RWPE1 (cell line): ENCODE results near the gene TSPAN18.
"Not testable (repeated sequence)": the region's sequence is repeated elsewhere in the genome, so short reads cannot be mapped to it uniquely, and the experiment has no call there.

Source experiments
- CTCF ChIA-PET: fragments of 350-600 bp; sonication (Branson Sonifier 250); formaldehyde crosslinking; extraction: SDS; loops from one replicate; lab custom pipeline; 2021; lab: Yijun Ruan, JAX
- POLR2A ChIA-PET: fragments of 400-600 bp; formaldehyde crosslinking; extraction: SDS; loops from one replicate; lab custom pipeline; 2020; ENCODE audit warnings: antibody characterized with exemption; ENCODE audit not compliant: low non-redundant PET; lab: Yijun Ruan, JAX
- DNase-seq: peaks from one replicate; pipeline ENCODE4 v3.0.0; 2012; ENCODE audit warnings: low spot score
- H3K27ac ChIP-seq: fragments of 450-650 bp; 2 replicates; pipeline ENCODE4 v1.5.1; 2017
- CTCF ChIP-seq: fragments of 450-650 bp; conservative IDR thresholded peaks from 2 replicates; pipeline ENCODE4 v1.5.1; 2017; ENCODE audit warnings: low read depth, mild to moderate bottlenecking

Gene TSPAN18

DNA sequence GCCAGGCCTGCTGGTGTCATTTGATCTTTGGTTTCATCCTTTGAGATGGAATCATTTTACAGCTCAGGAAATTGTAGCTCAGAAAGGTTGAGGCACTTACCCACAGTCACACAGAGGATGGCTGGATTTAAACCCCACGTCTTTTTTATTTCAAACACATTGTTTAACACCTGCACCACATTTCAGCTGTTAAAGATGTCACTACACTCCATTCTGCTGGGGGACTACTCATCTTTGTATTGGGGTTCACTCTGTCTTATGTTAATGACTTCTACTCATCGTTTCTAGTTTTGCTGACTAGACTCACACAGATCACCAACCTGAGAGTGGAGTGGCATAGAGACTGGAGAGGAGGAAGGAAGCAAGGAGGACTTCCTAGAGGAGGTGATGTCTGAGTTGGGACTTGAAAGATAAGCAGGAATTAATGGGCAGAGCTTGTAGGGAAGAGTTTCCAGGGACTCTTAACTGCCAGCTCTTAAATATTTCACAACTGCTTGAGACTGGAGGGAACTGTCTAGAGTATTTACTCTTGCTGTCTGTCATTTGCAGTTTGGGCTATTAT is 143.9 kb downstream of the TSPAN18 start:
- no peak overlapping the region for H3K27ac ChIP-seq
- CTCF ChIA-PET, result interaction anchor here (0.5 kb wide), 1 partner anchor 18 kb away, joined by 3 read pairs; no protein-coding TSS in a partner anchor
- TF ChIP-seq CTCF, result no peak
- DNase-seq, result no peak
- POLR2A ChIA-PET, result no interaction called here

- CTCF ChIA-PET, POLR2A ChIA-PET, H3K27ac ChIP-seq, DNase-seq: not testable (repeated sequence)
Measured at GRCh38 chr11:44871682-44872081, 144.9 kb downstream of the TSPAN18 start.

DNA sequence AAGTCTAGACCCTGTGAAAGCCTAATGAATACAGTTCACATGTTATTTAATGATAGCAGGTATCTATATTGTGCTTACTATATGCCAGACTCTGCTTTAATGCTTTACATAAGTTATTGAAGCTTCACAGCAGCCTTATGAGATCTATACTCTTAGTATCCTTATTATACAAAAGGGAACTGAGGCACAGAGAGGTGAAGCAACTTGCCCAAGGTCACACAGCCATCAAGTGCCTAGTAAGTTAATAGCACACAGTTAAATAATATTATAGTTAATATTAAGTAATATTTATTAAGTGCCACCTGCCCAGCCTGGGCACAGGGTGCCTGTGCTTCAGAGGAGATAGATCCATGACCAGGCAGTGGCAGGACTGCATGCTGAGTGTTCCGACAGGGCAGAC is 145.8 kb downstream of the TSPAN18 start:
- ChIA-PET CTCF (no interaction called here), POLR2A (no interaction called here)
- no peak for DNase-seq
- H3K27ac ChIP-seq, result no peak overlapping the region
- no peak for TF ChIP-seq CTCF

DNA sequence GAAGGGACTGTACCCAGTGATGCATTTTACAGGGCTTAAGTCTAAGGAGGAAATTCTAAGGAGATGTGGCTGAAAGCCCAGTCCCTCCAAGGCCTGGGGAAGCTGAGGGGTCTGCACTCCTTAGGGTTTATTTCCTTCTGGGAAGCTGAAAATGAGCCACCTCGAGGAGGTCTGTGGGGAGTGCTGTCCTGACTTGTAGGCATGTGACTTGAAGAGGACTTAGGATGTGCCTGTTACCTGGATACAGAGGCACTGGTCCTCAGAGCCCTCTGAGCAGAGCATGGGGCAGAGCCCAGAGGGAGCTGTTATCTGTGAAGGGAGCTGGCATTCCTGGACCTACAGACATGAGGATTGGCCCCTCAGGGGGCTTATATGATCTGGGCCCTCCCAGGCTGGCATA is 146.8 kb downstream of the TSPAN18 start:
- no peak for TF ChIP-seq CTCF
- ChIA-PET POLR2A (no interaction called here), CTCF (interaction anchor here (0.6 kb wide), 1 partner anchor 197 kb away, joined by 3 read pairs; no protein-coding TSS in a partner anchor)
- DNase-seq, result no peak
- no peak overlapping the region for H3K27ac ChIP-seq

GRCh38 chr11:44874284-44874683 is 147.5 kb downstream of the TSPAN18 start:
- TF ChIP-seq CTCF, result no peak
- no peak for DNase-seq
- no peak overlapping the region for H3K27ac ChIP-seq
- ChIA-PET CTCF (no interaction called here), POLR2A (no interaction called here)

- CTCF ChIA-PET, result interaction anchor here (0.7 kb wide), 1 partner anchor 12 kb away, joined by 3 read pairs; no protein-coding TSS in a partner anchor
- POLR2A ChIA-PET, result no interaction called here
- no peak overlapping the region for H3K27ac ChIP-seq
- TF ChIP-seq CTCF, result no peak
- no peak for DNase-seq
Measured at GRCh38 chr11:44875037-44875436, 148.3 kb downstream of the TSPAN18 start.

DNA sequence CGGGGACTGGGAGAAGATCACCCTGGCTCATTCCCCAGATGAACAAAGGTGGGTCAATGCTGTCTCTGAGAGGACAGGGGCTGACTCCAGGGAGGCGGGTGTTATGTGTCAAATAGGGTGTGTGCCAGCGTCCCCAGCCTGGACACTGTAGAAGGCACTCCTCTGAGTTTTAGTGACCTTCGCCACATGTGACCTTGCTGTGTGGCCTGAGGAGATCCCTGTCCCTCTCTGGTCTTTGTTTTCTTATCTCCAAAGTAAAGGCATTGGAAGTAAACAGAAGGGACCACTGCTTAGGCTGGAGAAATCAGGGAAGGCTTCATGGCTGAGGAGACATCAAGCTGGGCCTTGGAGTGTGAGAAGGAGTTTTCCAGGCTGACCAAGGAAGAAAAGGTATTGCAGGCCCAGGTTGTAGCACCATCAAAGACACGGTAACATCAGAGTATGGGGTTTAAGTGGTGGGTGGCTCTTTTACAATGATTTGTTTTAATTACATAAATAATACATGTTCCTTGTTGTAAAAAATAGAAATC is 149.5 kb downstream of the TSPAN18 start:
- no peak for DNase-seq
- ChIA-PET CTCF (interaction anchor here (0.9 to 1.2 kb wide), 2 partner anchors 35 to 227 kb away, joined by 3 read pairs; no protein-coding TSS in a partner anchor), POLR2A (no interaction called here)
- no peak for TF ChIP-seq CTCF
- no peak overlapping the region for H3K27ac ChIP-seq
